IMR-90 (cell line): Measurements from ENCODE around the gene CCN5. TPM values are rescaled to one million over a fixed set of nuclear protein-coding genes. Genes with fewer than 3 reads are reported as not detected.

Experiments
- ATAC-seq: fragments of 200-7000 bp; cut with Tn5 transposase; 2 replicates; pipeline ENCODE4 v1.9.1; 2020; ENCODE audit warnings: low read depth, mild to moderate bottlenecking, moderate library complexity
- BruUV-seq: library from RNA; stranded (reverse); fragments of 400-500 nt; replicated peaks from 2 replicates; lab custom pipeline; 2021; lab: Mats Ljungman, UMichigan
- CTCF ChIA-PET: fragments of 300-600 bp; formaldehyde crosslinking; extraction: SDS; loops from one replicate; lab custom pipeline; 2021; ENCODE audit warnings: antibody characterized with exemption; lab: Yijun Ruan, JAX
- POLR2A ChIA-PET: fragments of 300-600 bp; sonication (Branson Sonifier 250); formaldehyde crosslinking; loops from one replicate; lab custom pipeline; 2022; ENCODE audit warnings: antibody characterized with exemption; ENCODE audit not compliant: unreplicated experiment; lab: Charles Lee
- DNase-seq: peaks from one replicate; pipeline ENCODE4 v3.0.0; 2013
- H2AFZ ChIP-seq: replicated peaks from 2 replicates; pipeline ENCODE3; 2013; ENCODE audit warnings: low read length, mild to moderate bottlenecking; ENCODE audit not compliant: poor library complexity
- H2AK5ac ChIP-seq: 2 replicates; pipeline ENCODE4 v1.6.1; 2013; ENCODE audit warnings: low read depth, low read length, inconsistent platforms
- H2AK9ac ChIP-seq: replicated peaks from 2 replicates; pipeline ENCODE3; 2013; ENCODE audit warnings: mild to moderate bottlenecking, low read depth, low read length, moderate library complexity; ENCODE audit not compliant: poor library complexity
- H2BK120ac ChIP-seq: 2 replicates; pipeline ENCODE4 v1.6.1; 2013; ENCODE audit warnings: low read depth, low read length, inconsistent platforms
- H2BK15ac ChIP-seq: 3 replicates; pipeline ENCODE4 v1.6.1; 2013; ENCODE audit warnings: low read depth, low read length, inconsistent platforms
- H2BK20ac ChIP-seq: 2 replicates; pipeline ENCODE4 v1.6.1; 2013; ENCODE audit warnings: low read depth, mild to moderate bottlenecking, inconsistent platforms, low read length, moderate library complexity
- H2BK5ac ChIP-seq: 2 replicates; pipeline ENCODE4 v1.6.1; 2013; ENCODE audit warnings: mild to moderate bottlenecking, low read depth, low read length, inconsistent platforms; ENCODE audit not compliant: poor library complexity, severe bottlenecking
- H3K14ac ChIP-seq: replicated peaks from 2 replicates; pipeline ENCODE4 v1.6.1; 2013; ENCODE audit warnings: low read depth, low read length, inconsistent platforms
- H3K18ac ChIP-seq: 2 replicates; pipeline ENCODE4 v1.6.1; 2013; ENCODE audit warnings: low read depth, low read length, control low read depth
- H3K23ac ChIP-seq: 2 replicates; pipeline ENCODE4 v1.6.1; 2013; ENCODE audit warnings: low read depth, low read length, inconsistent platforms
- H3K27ac ChIP-seq: 2 replicates; pipeline ENCODE4 v1.5.1; 2013; ENCODE audit warnings: mild to moderate bottlenecking, control low read depth, low read length; ENCODE audit not compliant: insufficient read depth
- H3K27me3 ChIP-seq: 2 replicates; pipeline ENCODE4 v1.6.1; 2013; ENCODE audit warnings: low read length; ENCODE audit not compliant: control insufficient read depth, insufficient read depth
- H3K36me3 ChIP-seq: 2 replicates; pipeline ENCODE4 v1.6.1; 2013; ENCODE audit warnings: low read length, mixed read lengths; ENCODE audit not compliant: control insufficient read depth, insufficient read depth
- H3K4ac ChIP-seq: 2 replicates; pipeline ENCODE4 v1.6.1; 2013; ENCODE audit warnings: low read depth, low read length, inconsistent platforms
- H3K4me1 ChIP-seq: 2 replicates; pipeline ENCODE4 v1.6.1; 2013; ENCODE audit warnings: low read length, mixed read lengths; ENCODE audit not compliant: control insufficient read depth, insufficient read depth
- H3K4me2 ChIP-seq: 2 replicates; pipeline ENCODE4 v1.6.1; 2013; ENCODE audit warnings: low read depth, mild to moderate bottlenecking, control low read depth, low read length, moderate library complexity
- H3K4me3 ChIP-seq: 2 replicates; pipeline ENCODE4 v1.5.1; 2013; ENCODE audit warnings: low read depth, mild to moderate bottlenecking, control low read depth, low read length, moderate library complexity; ENCODE audit not compliant: insufficient read depth
- H3K56ac ChIP-seq: 2 replicates; pipeline ENCODE4 v1.6.1; 2013; ENCODE audit warnings: low read length, inconsistent platforms; ENCODE audit not compliant: insufficient read depth; ENCODE audit errors: extremely low read depth
- H3K79me1 ChIP-seq, 2 experiments: 2 replicates each; pipeline ENCODE4 v1.6.1; 2013; ENCODE audit warnings: low read length in 2 of 2, inconsistent platforms in 1 of 2, low read depth in 1 of 2
- H3K9ac ChIP-seq: 2 replicates; pipeline ENCODE4 v1.6.1; 2013; ENCODE audit warnings: low read depth, low read length, control low read depth
- H3K9me1 ChIP-seq: 2 replicates; pipeline ENCODE4 v1.6.1; 2013; ENCODE audit warnings: low read length, inconsistent platforms; ENCODE audit not compliant: insufficient read depth
- H3K9me3 ChIP-seq: 2 replicates; pipeline ENCODE4 v1.6.1; 2013; ENCODE audit warnings: low read length; ENCODE audit not compliant: control insufficient read depth, insufficient read depth
- H4K20me1 ChIP-seq: 2 replicates; pipeline ENCODE4 v1.6.1; 2013; ENCODE audit warnings: low read length, inconsistent platforms; ENCODE audit not compliant: insufficient read depth
- H4K5ac ChIP-seq: 2 replicates; pipeline ENCODE4 v1.6.1; 2013; ENCODE audit warnings: mild to moderate bottlenecking, low read depth, low read length, control low read depth
- H4K8ac ChIP-seq, 2 experiments: 2 replicates each; pipeline ENCODE4 v1.6.1; 2013; ENCODE audit warnings: low read depth in 2 of 2, low read length in 2 of 2, control low read depth in 1 of 2, inconsistent platforms in 1 of 2
- H4K91ac ChIP-seq: 2 replicates; pipeline ENCODE4 v1.6.1; 2013; ENCODE audit warnings: low read depth, low read length, inconsistent platforms; ENCODE audit not compliant: insufficient read depth
- BHLHE40 ChIP-seq: fragments of 150-350 bp; IDR thresholded peaks from 2 replicates; pipeline ENCODE4 v1.6.1; 2016; ENCODE audit warnings: mild to moderate bottlenecking, low read depth, low read length
- CEBPB ChIP-seq: IDR thresholded peaks from 2 replicates; pipeline ENCODE4 v1.6.1; 2012; ENCODE audit warnings: low read depth, low read length, improper control_type of control experiment
- CHD1 ChIP-seq: IDR thresholded peaks from 2 replicates; pipeline ENCODE4 v1.6.1; 2012; ENCODE audit warnings: low read depth, low read length, improper control_type of control experiment
- ELK1 ChIP-seq: fragments of 150-350 bp; IDR thresholded peaks from 2 replicates; pipeline ENCODE4 v1.6.1; 2016; ENCODE audit warnings: low read depth, mild to moderate bottlenecking, low read length, moderate library complexity, borderline replicate concordance
- FOS ChIP-seq: fragments of 150-350 bp; IDR thresholded peaks from 2 replicates; pipeline ENCODE4 v1.6.1; 2016; ENCODE audit warnings: low read depth, low read length
- MAFK ChIP-seq: IDR thresholded peaks from 2 replicates; pipeline ENCODE4 v1.6.1; 2012; ENCODE audit warnings: low read depth, low read length, improper control_type of control experiment
- MAZ ChIP-seq: IDR thresholded peaks from 2 replicates; pipeline ENCODE4 v1.6.1; 2012; ENCODE audit warnings: low read depth, mild to moderate bottlenecking, low read length, improper control_type of control experiment, moderate library complexity, borderline replicate concordance
- MXI1 ChIP-seq: IDR thresholded peaks from 2 replicates; pipeline ENCODE4 v1.6.1; 2012; ENCODE audit warnings: low read depth, mild to moderate bottlenecking, low read length, moderate library complexity, borderline replicate concordance
- NFE2L2 ChIP-seq: fragments of 150-350 bp; IDR thresholded peaks from 2 replicates; pipeline ENCODE4 v1.6.1; 2016; ENCODE audit warnings: low read depth, mild to moderate bottlenecking, low read length
- POLR2A ChIP-seq: IDR thresholded peaks from 2 replicates; pipeline ENCODE4 v1.6.1; 2012; ENCODE audit warnings: mild to moderate bottlenecking, low read depth, low read length
- RAD21 ChIP-seq: IDR thresholded peaks from 2 replicates; pipeline ENCODE4 v1.6.1; 2012; ENCODE audit warnings: low read length, improper control_type of control experiment
- RCOR1 ChIP-seq: IDR thresholded peaks from 2 replicates; pipeline ENCODE4 v1.6.1; 2012; ENCODE audit warnings: mild to moderate bottlenecking, low read length, improper control_type of control experiment; ENCODE audit not compliant: insufficient replicate concordance
- SMC3 ChIP-seq: fragments of 150-350 bp; IDR thresholded peaks from 2 replicates; pipeline ENCODE4 v1.6.1; 2016; ENCODE audit warnings: low read depth, mild to moderate bottlenecking, antibody characterized with exemption, low read length, moderate library complexity
- USF2 ChIP-seq: fragments of 150-350 bp; IDR thresholded peaks from 2 replicates; pipeline ENCODE4 v1.6.1; 2017; ENCODE audit warnings: mild to moderate bottlenecking, antibody characterized with exemption, low read length, low read depth
- WGBS, 2 experiments: methylation state at CpG; one replicate each; pipeline versions ENCODE4 v1.1.5 to v1.1.7; 2013; ENCODE audit warnings: missing lambda C conversion rate in 2 of 2; ENCODE audit not compliant: insufficient read length in 1 of 2; ENCODE audit errors: extremely low coverage in 2 of 2; 5-methylcytosine and 5-hydroxymethylcytosine counted together
- dilution Hi-C: fragments of 300-500 bp; cut with HindIII; formaldehyde crosslinking; loops from one replicate; pipeline ENCODE4 v1.14.3; 2018; ENCODE audit warnings: low sequenced_read_pairs; ENCODE audit not compliant: unreplicated experiment
- in situ Hi-C: fragments of 300-500 bp; cut with MboI; formaldehyde crosslinking; loops from 3 replicates; pipeline ENCODE4 v1.14.3; 2019; ENCODE audit warnings: low sequenced_read_pairs, inconsistent platforms, mixed read lengths
- intact Hi-C: fragments of 100-400 bp; cut with micrococcal nuclease; formaldehyde crosslinking; loops from 2 replicates; pipeline ENCODE4 v1.10.0; 2022
- polyA plus RNA-seq, 3 experiments: library from polyadenylated mRNA; depleted of rRNA; stranded (reverse); fragments of >200 nt; gene quantifications; 2 replicates each; pipeline ENCODE4 v1.2.3, GENCODE V29; 2012; ENCODE audit warnings: low replicate concordance in 1 of 3
- total RNA-seq: library from RNA; depleted of rRNA; stranded (reverse); fragments of >200 nt; gene quantifications from 2 replicates; pipeline ENCODE4 v1.2.3, GENCODE V29; 2012

CCN5 gene
- total and polyA plus RNA-seq, 2 of the 4 experiments (the other 2 are of a cell fraction): not detected

GRCh38 chr20:44733341-44734069, 18.3 kb downstream of the CCN5 start:
- Histone ChIP-seq H2BK5ac (no peak overlapping the region), H4K91ac (0 out of 2 replicates have a peak overlapping the region, but pooled peaks have one; percentile 60), H3K4me2 (no peak overlapping the region), H4K5ac (no peak overlapping the region), H3K4ac (no peak overlapping the region), H3K18ac (no peak overlapping the region), H2AK5ac (peak overlapping the region; percentile 88), H3K9me1 (no peaks in the 10 kb centered on the region; the same call in 1 of the 2 replicates), H3K27ac (no peak overlapping the region), H2BK20ac (peak overlapping the region; percentile 51; the same call in 1 of the 2 replicates), H3K4me1 (peaks cover 17% of the 10 kb centered on the region), H3K23ac (no peak overlapping the region), H3K14ac (no peak overlapping the region), H2BK15ac (peak overlapping the region; percentile 35; the same call in 1 of the 3 replicates), H3K36me3 (no peaks in the 10 kb centered on the region), H4K8ac (no peak overlapping the region), H3K9ac (no peak overlapping the region), H3K56ac (peak overlapping the region; percentile 4; the same call in 1 of the 2 replicates), H3K27me3 (no peaks in the 10 kb centered on the region), H2BK120ac (peak overlapping the region; percentile 49; the same call in 1 of the 2 replicates), H2AFZ (peak overlapping the region; percentile 70), H3K9me3 (no peaks in the 10 kb centered on the region), H4K20me1 (no peaks in the 10 kb centered on the region), H2AK9ac (no peak overlapping the region), H3K79me1 (no peaks in the 10 kb centered on the region), H3K4me3 (no peak overlapping the region)
- no TSS peak for BruUV-seq
- POLR2A ChIA-PET: no interaction called here
- in situ Hi-C loops (loop anchor here (5.0 kb wide), 1 partner anchor 46 kb away; no protein-coding TSS in a partner anchor), dilution Hi-C loops (no loop called here), intact Hi-C loops (loop anchor here (1.0 to 5.0 kb wide), 3 partner anchors 48 to 351 kb away; no protein-coding TSS in a partner anchor)
- WGBS, 2 experiments: 33% methylated on average over 2 of the region's 7 CpGs; no CpG with 5 or more reads in 1 of the 2 experiments
- DNase-seq (peak; percentile 65), ATAC-seq (peak; percentile 73)
- CTCF ChIA-PET: interaction anchor here (0.6 to 2.6 kb wide), 7 partner anchors 12 to 240 kb away, joined by 3 to 31 read pairs (median 3); no protein-coding TSS in a partner anchor
- TF ChIP-seq POLR2A: 0 out of 2 replicates have a peak, but pooled peaks have one; percentile 53
- no peak for TF ChIP-seq MXI1
- TF ChIP-seq USF2: no peak
- TF ChIP-seq SMC3: peak; percentile 100
- no peak for TF ChIP-seq NFE2L2
- TF ChIP-seq ELK1: no peak
- TF ChIP-seq MAZ: no peak
- TF ChIP-seq BHLHE40: no peak
- no peak for TF ChIP-seq FOS
- peak; percentile 99 for TF ChIP-seq RAD21
- no peak for TF ChIP-seq RCOR1
- TF ChIP-seq CHD1: no peak
- no peak for TF ChIP-seq CEBPB
- no peak for TF ChIP-seq MAFK
